ENCODE measurements around the gene SHB.

DNA sequence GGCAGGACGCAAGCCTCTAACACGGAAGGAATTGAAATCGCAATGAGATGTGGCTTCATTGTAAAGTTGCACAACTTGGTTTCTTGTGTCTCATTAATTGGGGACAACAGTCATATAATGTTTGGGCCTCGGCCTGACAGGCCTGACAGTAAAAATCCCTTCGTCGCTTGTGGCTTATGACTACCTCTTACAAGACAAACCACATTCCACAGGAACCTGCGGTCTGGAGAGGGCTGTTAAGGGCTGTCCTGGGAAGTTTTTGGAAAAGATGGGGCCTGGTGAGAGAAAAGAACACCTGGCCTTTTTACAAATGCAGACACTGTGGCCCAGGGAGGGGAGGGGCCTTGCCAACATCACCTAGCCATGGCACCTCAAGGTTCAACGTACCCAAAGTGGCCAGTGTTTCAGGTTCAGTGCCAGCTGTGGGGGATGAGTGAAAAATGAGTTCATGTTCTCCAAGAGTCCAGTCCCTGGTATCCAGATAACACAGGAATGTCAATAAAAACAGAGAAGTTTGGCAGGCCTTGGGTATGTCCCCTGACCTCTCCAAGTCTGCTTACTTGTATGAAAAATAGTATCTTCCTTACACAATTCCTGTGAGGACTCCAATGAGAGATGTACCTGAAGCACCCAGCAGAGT, 22.2 kb downstream of the SHB start:
- TF ChIP-seq, protein P1, sequence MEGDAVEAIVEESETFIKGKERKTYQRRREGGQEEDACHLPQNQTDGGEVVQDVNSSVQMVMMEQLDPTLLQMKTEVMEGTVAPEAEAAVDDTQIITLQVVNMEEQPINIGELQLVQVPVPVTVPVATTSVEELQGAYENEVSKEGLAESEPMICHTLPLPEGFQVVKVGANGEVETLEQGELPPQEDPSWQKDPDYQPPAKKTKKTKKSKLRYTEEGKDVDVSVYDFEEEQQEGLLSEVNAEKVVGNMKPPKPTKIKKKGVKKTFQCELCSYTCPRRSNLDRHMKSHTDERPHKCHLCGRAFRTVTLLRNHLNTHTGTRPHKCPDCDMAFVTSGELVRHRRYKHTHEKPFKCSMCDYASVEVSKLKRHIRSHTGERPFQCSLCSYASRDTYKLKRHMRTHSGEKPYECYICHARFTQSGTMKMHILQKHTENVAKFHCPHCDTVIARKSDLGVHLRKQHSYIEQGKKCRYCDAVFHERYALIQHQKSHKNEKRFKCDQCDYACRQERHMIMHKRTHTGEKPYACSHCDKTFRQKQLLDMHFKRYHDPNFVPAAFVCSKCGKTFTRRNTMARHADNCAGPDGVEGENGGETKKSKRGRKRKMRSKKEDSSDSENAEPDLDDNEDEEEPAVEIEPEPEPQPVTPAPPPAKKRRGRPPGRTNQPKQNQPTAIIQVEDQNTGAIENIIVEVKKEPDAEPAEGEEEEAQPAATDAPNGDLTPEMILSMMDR (IDR thresholded peaks at IDR 0.05; ENCODE audit: poor library complexity), result no peak
- no peak for TF ChIP-seq EZH2phosphoT487 (IDR thresholded peaks at IDR 0.05; ENCODE audit: low read depth, severe bottlenecking, unreplicated experiment)
